Heart left ventricle (tissue), 16 donors: ENCODE measurements around the gene MAST1. TPM values are rescaled to one million over a fixed set of nuclear protein-coding genes. Genes with fewer than 3 reads are reported as not detected.

Experiments used
- ATAC-seq, 4 donors: fragments of 200-7000 bp; cut with Tn5 transposase; one replicate each; pipeline ENCODE4 v1.9.1; 2020 to 2022; ENCODE audit warnings: moderate library complexity in 4 of 4, mild to moderate bottlenecking in 3 of 4, moderate number of reproducible peaks in 1 of 4
- DNase-seq, 5 donors: peaks; one replicate each; pipeline ENCODE4 v3.0.0-alpha.2; 2020
- H3K27ac ChIP-seq, 12 donors: fragments of 200-600 bp; sonication (generic) in 4 of 12; one replicate each; pipeline versions ENCODE4 v1.5.0 to v1.8.0; 2016 to 2022; ENCODE audit warnings: mild to moderate bottlenecking in 2 of 12
- H3K27me3 ChIP-seq, 9 donors: fragments of 200-600 bp; sonication (generic) in 2 of 9; one replicate each; pipeline versions ENCODE4 v1.5.1 to v1.8.0; 2016 to 2022; ENCODE audit warnings: mild to moderate bottlenecking in 3 of 9
- H3K36me3 ChIP-seq, 9 donors: fragments of 200-600 bp; sonication (generic) in 2 of 9; one replicate each; pipeline versions ENCODE4 v1.5.0 to v1.8.0; 2018 to 2022; ENCODE audit warnings: mild to moderate bottlenecking in 2 of 9
- H3K4me1 ChIP-seq, 12 donors: fragments of 200-600 bp; sonication (generic) in 4 of 12; one replicate each; pipeline versions ENCODE4 v1.5.0 to v1.8.0; 2016 to 2022; ENCODE audit warnings: mild to moderate bottlenecking in 3 of 12
- H3K4me3 ChIP-seq, 12 donors: fragments of 200-600 bp; sonication (generic) in 4 of 12; one replicate each; pipeline versions ENCODE4 v1.5.0 to v1.8.0; 2017 to 2022; ENCODE audit warnings: mild to moderate bottlenecking in 9 of 12, moderate library complexity in 4 of 12
- H3K9me3 ChIP-seq, 12 donors: fragments of 200-600 bp; sonication (generic) in 4 of 12; one replicate each; pipeline versions ENCODE4 v1.5.0 to v1.8.0; 2016 to 2022; ENCODE audit warnings: mild to moderate bottlenecking in 1 of 12
- POLR2A ChIP-seq, 2 donors: fragments of 450-650 bp; IDR thresholded peaks; one replicate each; pipeline ENCODE4 v1.6.1; 2017; ENCODE audit warnings: antibody characterized with exemption in 2 of 2, mild to moderate bottlenecking in 2 of 2, moderate library complexity in 2 of 2
- WGBS, 4 donors: extraction: QIAGEN DNeasy Blood & Tissue Kit in 2 of 4; methylation state at CpG; one replicate each; pipeline versions ENCODE4 v1.1.5 to v1.1.7; 2013 to 2018; 5-methylcytosine and 5-hydroxymethylcytosine counted together
- intact Hi-C, 10 donors: fragments of 100-400 bp; cut with DNase I; formaldehyde crosslinking; loops; one replicate each; pipeline versions ENCODE4 v1.11.1 to v1.14.2; 2022
- polyA plus RNA-seq, 2 donors: library from polyadenylated mRNA; stranded (reverse); fragments of 200-250 nt; gene quantifications; one replicate each; pipeline ENCODE4 v1.2.3, GENCODE V29; 2013
- total RNA-seq, 9 donors: library from RNA; depleted of rRNA in 2 of 9; stranded (reverse); fragments of >200 nt in 2 of 9; fragmentation: NEBNext Ultra II Directional in 3 of 9; extraction: Animal tissue kit (Norgen Biotek cat#: 25700) in 3 of 9; gene quantifications; one replicate each; pipeline versions ENCODE4 v1.1.0 to v1.2.4, GENCODE V29; 2016 to 2023
- TF ChIP-seq, protein P1 (sequence below), 12 donors: fragments of 200-600 bp; sonication (generic) in 4 of 12; IDR thresholded peaks; one replicate each; pipeline versions ENCODE4 v1.5.0 to v1.8.0; 2018 to 2022; ENCODE audit warnings: antibody characterized with exemption in 12 of 12, mild to moderate bottlenecking in 5 of 12
- donor health status: ischemic (EF 13 %, LVEDD 7.1; RV severe dilation, severe dysfunction).
- donor health status: healthy with polysubstance abuse.
- donor health status: DM: no; HTN: yes; CAD: no.
- donor health status: DM: no; HTN: no; CAD: no.
- donor health status: ischemic (EF 25% LVEDD 6.9; RV normal size, moderate dysfunction).
- donor health status: ischemic (EF 25% LVEDD 5.7; RV mildly dilated, moderate dysfunction).
- donor health status: healthy.
- donor health status: DM: yes; HTN: yes; CAD: no.
- donor health status: ischemic (EF 35%, LVEDD 5.7; RV mildly dilated, moderate dysfunction).
- donor health status: nonischemic (EF 11% LVEDD 7.7; RV severe dilation, severe dysfunction).
- donor health status: DM: yes; HTN: yes; CAD: no.
- donor health status: PGD.
- donor health status: ischemic (EF 29% LVEDD 5.4; RV normal size, mild dysfunction).
- donor health status: nonischemic (EF 23%, LVEDD 6.1; RV moderate dilation, normal function).

MAST1 gene
- total and polyA plus RNA-seq, 11 donors = 0.15 to 1.7 (median 0.31) TPM; not detected in 3

DNA sequence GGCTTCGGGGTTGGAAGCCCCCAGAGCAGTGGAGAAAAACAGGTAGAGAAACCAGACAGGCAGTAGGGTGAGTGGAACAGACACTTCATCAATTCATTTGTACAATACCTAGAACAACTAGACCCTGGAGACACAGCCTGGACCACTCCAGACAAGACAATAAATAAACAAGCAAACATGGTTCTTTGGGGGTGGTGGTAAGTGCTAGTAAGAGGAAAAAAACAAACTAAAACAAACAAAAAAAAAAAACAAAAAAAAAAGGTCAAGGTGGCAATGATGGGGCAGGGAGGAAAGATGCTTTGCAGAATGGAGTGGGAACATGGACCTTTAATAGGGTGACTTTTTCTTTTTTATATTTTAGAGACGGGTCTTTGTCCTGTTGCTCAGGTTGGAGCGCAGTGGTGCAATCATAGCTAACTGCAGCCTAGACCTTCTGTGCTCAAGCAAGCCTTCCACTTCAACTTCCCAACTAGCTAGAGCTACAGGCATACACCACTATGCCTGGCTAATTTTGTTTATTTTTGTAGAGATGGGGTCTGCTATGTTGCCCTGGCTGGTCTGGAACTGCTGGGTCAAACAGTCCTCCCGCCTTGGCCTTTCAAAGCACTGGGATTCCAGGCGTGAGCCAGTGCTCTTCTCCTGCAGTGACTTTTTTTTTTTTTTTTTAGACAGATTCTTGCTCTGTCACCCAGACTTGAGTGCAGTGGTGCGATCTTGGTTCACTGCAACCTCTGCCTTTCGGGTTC, 43.9 kb upstream of the MAST1 start:
- Histone ChIP-seq H3K27ac (peak overlapping the region; percentile 95 to 100 (median 99)), H3K4me1 (peaks cover 3 to 41% (median 23%) of the 10 kb centered on the region in 12 donors), H3K36me3 (peaks cover 0 to 27% (median 16%) of the 10 kb centered on the region in 9 donors), H3K9me3 (no peaks in the 10 kb centered on the region), H3K4me3 (peak overlapping the region; percentile 43 to 99 (median 84)), H3K27me3 (no peaks in the 10 kb centered on the region)
- DNase-seq (no peak), ATAC-seq (no peak)
- TF ChIP-seq, protein P1, sequence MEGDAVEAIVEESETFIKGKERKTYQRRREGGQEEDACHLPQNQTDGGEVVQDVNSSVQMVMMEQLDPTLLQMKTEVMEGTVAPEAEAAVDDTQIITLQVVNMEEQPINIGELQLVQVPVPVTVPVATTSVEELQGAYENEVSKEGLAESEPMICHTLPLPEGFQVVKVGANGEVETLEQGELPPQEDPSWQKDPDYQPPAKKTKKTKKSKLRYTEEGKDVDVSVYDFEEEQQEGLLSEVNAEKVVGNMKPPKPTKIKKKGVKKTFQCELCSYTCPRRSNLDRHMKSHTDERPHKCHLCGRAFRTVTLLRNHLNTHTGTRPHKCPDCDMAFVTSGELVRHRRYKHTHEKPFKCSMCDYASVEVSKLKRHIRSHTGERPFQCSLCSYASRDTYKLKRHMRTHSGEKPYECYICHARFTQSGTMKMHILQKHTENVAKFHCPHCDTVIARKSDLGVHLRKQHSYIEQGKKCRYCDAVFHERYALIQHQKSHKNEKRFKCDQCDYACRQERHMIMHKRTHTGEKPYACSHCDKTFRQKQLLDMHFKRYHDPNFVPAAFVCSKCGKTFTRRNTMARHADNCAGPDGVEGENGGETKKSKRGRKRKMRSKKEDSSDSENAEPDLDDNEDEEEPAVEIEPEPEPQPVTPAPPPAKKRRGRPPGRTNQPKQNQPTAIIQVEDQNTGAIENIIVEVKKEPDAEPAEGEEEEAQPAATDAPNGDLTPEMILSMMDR (IDR thresholded peaks at IDR 0.05) = no peak
- no peak for TF ChIP-seq POLR2A (IDR thresholded peaks at IDR 0.05)
- intact Hi-C loops = loop anchor here in 2 of 10 donors (2.0 kb wide), 1 partner anchor 18 kb away; no protein-coding TSS in a partner anchor
- 72 to 82% (median 77%) methylated on average over 7 of the region's 7 CpGs for WGBS, 4 donors

DNA sequence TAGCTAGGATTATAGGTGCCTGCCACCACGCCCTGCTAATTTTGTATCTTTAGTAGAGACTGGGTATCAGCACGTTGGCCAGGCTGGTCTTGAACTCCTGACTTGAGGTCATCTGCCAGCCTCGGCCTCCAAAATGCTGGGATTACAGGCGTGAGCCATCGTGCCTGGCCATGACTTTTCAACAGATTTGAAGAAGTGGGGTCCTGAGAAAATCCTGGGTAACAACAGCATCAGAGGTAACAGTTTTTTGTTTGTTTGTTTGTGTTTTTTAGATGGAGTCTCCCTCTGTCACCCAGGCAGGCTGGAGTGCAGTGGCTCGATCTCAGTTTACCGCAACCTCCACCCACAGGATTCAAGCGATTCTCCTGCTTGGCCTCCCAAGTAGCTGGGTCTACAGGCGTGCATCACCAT, 43.3 kb upstream of the MAST1 start:
- no peak for DNase-seq
- Histone ChIP-seq H3K27ac (peak overlapping the region in 8 of 12 donors; percentile 46 to 100 (median 98)), H3K4me3 (no peak overlapping the region), H3K36me3 (peaks cover 0 to 33% (median 22%) of the 10 kb centered on the region in 9 donors), H3K9me3 (no peaks in the 10 kb centered on the region), H3K27me3 (no peaks in the 10 kb centered on the region), H3K4me1 (peaks cover 3 to 37% (median 23%) of the 10 kb centered on the region in 12 donors)
- TF ChIP-seq POLR2A (IDR thresholded peaks at IDR 0.05) = no peak
- TF ChIP-seq, protein P1 (IDR thresholded peaks at IDR 0.05) = no peak
- intact Hi-C loops = loop anchor here in 8 of 10 donors (2.0 to 5.0 kb wide), 3 partner anchors 18 to 83 kb away; no protein-coding TSS in a partner anchor
- no peak for ATAC-seq
- WGBS, 4 donors = 88 to 94% (median 91%) methylated on average over 9 of the region's 9 CpGs

- 6 to 11% (median 9%) methylated on average over 17 to 18 of the region's 18 CpGs for WGBS, 4 donors
- intact Hi-C loops = loop anchor here (1.0 to 5.0 kb wide), 5 partner anchors 19 to 84 kb away; no protein-coding TSS in a partner anchor
- Histone ChIP-seq H3K9me3 (no peaks in the 10 kb centered on the region), H3K27me3 (peaks cover 0 to 3% (median 0%) of the 10 kb centered on the region in 9 donors), H3K36me3 (peaks cover 0 to 40% (median 27%) of the 10 kb centered on the region in 9 donors), H3K4me3 (peak overlapping the region in 4 of 12 donors; percentile 4 to 45 (median 24)), H3K27ac (peak overlapping the region in 11 of 12 donors; percentile 42 to 100 (median 57)), H3K4me1 (peaks cover 3 to 41% (median 23%) of the 10 kb centered on the region in 12 donors)
- DNase-seq (peak; percentile 74 to 87 (median 79)), ATAC-seq (peak; percentile 12 to 21 (median 15))
- TF ChIP-seq, protein P1 (IDR thresholded peaks at IDR 0.05) = peak; percentile 87 to 96 (median 92)
- TF ChIP-seq POLR2A (IDR thresholded peaks at IDR 0.05) = no peak
These were observed 41.9 kb upstream of the MAST1 start for GRCh38 chr19:12796146-12797071.
